NCI-H524 treated with DMSO at 0.1 percent for 48 hours (cell line): ENCODE measurements around the gene KNOP1.
"Not testable (repeated sequence)": the region's sequence is repeated elsewhere in the genome, so short reads cannot be mapped to it uniquely, and the experiment has no call there.

Source experiments
- DNase-seq: peaks from one replicate; lab custom pipeline; 2025; lab: John Stamatoyannopoulos, UW

KNOP1 gene

DNA sequence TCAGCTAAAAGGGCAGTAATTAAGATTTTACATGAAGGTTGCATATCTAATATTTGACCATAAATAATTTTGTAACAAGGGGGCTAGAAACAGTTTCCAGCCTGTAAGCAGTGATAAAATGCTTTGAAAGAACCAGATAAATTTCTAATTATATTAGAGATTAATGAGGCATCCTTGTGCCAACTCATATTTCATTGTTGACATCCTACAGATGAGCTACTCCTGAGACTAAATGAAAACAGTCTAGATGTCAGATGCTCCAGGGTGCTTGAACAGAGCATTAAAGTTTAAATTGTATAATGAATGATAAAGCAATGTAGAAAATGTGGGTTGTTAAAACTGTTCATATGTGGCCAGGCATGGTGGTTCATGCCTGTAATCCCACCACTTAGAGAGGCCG is 23.3 kb upstream of the KNOP1 start:
- DNase-seq, result no peak

DNA sequence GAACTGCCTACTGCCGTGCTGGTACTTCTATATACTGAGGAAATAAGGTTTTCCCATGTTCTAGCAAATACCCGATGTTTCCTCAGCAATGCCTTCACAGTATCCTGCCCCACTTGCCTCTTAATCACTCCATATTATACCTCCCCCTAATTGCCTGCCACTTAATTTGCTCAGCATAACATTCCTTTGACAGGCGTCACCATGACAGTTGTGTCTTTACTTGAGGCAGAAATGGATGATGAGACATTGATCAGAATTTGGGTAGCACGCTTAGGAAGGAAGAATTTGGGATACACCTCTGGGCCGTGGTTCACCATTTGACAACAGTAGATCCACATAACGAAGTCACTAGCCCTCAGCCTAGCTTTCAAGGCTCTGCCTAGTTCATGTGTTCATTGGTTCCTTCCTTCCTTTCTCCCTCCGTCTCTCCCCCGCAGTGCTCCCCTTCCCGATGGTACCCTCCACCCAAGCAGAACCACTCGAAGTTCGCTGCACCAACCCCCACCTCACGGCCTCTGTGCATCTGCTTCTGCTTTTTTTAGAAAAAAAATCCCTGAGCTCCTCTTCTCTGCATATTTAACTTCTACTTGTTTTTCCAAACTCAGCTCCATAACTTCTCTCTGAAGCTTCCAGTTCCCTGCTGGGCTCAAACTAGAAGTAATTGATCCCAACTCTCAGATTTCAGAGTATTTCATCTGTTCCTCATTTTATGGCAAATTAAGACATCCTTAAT is 19.4 kb upstream of the KNOP1 start:
- no peak for DNase-seq

DNA sequence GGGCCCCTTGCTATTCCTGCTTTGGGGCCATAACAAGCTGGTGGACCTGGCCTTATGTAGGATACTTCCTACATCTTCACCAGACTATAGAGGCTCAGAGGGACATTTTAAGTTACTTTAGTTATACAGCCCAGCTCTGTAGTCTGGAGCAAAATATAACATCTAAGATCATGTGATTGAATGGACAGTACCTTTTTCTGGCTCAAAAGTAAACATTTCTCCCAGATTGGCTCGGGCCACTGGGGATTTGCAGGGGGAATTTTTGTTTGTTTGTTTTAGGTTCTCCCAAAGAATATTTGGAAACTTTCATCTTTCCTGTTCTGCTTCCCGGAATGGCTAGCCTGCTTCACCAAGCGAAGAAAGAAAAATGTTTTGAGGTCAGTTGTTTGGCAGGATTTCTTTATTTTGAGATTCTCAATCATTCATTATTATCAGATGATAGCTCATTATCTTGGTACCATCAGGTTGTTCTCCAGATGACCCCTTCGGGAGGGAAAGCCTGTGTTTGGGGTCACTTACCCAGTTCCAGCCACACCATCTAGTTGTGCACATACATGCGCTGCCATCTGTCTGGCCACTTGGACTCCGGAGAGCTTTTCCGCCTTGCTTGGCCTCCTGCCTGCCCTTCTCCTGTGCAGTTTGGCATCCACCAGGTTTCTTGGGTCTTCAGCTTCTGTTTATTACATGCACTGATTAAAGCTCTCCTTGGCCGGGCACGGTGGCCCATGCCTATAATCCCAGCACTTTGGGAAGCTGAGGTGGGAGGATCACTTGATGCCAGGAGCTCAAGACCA is 17.2 kb upstream of the KNOP1 start:
- no peak for DNase-seq

GRCh38 chr16:19733551-19733950 is 15.5 kb upstream of the KNOP1 start:
- DNase-seq, result no peak

- DNase-seq, result no peak
Observed at GRCh38 chr16:19728636-19728965, 10.6 kb upstream of the KNOP1 start.

DNA sequence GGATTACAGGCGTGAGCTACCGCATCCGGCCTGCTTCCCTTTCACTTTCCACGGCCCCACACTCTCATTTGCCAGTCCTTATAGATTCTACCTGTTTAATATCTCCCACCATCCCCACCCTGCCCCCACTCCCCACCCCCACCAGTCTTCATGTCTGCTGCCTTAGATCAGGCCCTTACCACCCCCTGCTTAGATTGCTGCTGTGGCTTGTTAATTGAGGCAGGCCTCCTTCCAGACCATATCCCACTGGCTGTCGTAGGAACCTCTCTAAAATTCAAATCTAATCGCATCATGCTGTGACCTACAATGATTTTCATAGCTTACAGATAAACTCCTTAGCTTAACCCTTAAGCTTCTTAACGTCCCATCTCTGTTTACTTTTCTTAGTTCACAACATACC is 5.0 kb upstream of the KNOP1 start:
- no peak for DNase-seq

GRCh38 chr16:19722269-19722952 is 4.4 kb upstream of the KNOP1 start:
- DNase-seq, result no peak

DNA sequence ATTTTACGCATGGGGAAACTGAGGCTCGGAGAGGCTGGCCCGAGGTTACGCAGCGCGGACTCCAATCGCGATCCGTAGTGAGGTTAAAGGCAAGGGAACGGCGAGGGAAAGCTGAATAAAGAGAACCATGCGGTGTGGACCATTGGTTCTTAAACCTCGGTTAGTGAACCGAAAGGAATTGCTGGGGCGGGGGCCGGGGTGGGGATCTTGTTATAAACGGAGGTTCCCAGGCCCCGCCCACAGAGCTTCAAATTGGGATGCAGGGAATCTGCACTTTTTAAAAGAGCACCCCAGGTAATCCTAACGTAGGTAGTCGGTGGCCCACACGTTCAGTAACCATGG is 568 bp upstream of the KNOP1 start:
- no peak for DNase-seq

DNA sequence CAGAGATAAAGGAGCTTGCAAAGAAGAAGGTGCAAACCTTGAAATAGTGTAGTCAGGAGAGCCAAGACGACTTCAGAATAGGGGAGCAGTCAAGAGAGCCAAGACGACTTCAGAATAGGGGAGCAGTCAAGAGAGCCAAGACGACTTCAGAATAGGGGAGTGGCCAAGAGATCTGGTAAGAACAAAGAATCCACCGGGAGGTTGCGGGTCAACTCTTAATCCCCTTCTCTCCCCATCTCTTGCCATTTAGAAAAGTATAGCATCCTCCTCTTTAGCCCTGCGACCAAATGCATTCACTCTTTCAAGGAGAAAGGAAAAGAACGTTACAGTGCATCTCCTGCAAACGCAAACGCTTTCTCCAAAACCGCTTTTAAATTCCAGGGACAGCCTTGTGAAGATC is 713 bp downstream of the KNOP1 start:
- no peak for DNase-seq

- DNase-seq, result not testable (repeated sequence)
Observed at GRCh38 chr16:19716728-19717127, 1.3 kb downstream of the KNOP1 start.

DNA sequence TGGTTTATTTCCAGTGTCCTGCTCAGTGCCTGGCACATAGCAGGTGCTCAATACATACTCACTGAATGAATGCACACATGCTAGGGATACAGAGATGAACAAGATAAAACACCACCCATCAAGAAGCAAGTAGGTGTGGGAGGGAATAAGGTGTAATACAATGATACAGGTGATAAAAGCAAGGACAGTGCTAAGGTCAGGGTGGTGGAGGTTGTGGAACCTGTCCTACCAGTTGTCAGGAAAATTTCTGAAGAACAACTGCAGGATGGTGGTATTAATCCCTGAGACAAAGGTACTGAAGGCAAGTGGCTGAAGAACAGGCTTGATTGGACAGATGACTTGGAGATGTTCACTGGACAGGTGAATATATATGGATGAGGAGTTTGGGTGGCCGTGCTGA is 1.8 kb downstream of the KNOP1 start:
- no peak for DNase-seq

DNA sequence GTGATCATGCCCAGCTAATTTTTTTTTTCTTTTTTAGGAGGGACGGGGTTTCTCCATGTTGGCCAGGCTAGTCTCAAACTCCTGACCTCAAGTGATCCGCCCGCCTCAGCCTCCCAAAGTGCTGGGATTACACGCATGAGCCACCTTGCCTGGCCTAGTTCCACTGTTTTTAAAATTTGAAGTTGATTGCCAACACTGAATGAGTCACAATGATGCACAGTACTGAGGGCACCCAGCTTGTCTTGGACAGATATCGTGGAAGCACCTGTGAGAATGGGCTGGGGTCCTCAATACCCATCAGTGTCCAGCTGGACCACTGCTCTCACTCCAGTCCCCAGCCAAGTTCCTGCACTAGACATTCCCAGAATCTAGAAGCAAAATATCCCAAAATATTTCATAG is 2.5 kb downstream of the KNOP1 start:
- DNase-seq, result no peak

DNA sequence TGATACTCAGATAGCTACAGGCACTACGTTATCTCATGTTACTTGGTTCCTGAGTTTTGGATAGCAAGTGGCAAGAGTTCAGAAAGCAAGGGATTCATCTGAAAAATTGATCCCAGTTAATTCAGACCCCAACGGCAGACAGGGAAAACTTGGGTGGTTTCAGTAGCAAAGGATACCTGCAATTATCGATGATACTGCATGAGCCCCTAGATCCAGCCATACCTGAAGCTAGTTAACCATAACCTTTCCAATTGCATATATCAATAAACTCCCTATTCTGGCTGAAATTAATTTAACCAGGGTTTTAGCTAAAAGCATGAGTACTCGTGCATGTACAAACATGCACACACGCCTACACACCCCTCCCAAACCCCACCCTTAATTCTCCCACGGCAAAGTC is 4.3 kb downstream of the KNOP1 start:
- no peak for DNase-seq

GRCh38 chr16:19712418-19713058 is 5.5 kb downstream of the KNOP1 start:
- no peak for DNase-seq

DNA sequence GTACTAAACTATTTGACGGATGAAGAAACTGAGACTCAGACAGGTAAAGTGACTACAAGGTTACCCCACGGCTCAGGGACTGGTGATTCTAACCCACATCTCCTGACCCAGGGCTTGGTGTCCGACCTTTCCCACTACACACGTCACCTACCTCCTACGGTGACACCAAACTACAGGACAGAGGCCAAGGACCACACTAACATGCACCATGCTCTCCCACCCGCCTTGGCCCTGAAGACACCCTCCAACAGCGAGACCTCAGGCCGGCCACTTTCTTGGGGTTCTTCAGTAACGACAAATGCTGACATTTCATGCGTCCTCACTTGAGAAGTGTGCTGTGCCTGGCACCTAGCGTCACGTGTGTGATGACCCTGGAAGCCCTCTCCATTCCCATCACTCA is 6.4 kb downstream of the KNOP1 start:
- DNase-seq, result no peak

DNA sequence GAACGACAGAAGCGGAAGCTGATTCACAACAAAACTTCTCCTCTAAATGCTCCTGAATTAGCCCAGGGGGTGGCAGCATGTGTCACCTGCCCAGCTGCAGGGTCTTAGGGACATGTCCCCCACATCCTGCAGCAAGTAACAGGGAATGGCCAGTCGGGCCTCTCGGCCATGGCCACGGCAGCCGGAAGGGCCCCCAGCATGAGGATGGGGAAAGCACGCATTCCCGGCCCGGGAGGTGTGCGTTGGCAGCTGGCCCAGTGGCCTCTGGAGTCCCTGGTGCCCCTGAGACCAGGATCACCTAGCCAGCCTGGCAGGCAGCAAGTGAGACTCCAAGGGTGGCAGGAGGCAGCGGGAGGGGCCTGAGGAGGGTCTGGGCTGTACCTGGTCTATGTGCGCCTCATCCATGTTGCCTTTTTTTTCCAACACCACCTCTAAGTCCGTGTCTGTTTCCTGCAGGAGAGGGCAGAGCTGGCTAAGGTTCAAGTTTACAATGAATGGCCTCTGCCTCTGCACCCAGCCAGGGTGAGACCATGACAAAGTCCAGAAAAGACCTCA is 7.0 kb downstream of the KNOP1 start:
- DNase-seq, result no peak

DNA sequence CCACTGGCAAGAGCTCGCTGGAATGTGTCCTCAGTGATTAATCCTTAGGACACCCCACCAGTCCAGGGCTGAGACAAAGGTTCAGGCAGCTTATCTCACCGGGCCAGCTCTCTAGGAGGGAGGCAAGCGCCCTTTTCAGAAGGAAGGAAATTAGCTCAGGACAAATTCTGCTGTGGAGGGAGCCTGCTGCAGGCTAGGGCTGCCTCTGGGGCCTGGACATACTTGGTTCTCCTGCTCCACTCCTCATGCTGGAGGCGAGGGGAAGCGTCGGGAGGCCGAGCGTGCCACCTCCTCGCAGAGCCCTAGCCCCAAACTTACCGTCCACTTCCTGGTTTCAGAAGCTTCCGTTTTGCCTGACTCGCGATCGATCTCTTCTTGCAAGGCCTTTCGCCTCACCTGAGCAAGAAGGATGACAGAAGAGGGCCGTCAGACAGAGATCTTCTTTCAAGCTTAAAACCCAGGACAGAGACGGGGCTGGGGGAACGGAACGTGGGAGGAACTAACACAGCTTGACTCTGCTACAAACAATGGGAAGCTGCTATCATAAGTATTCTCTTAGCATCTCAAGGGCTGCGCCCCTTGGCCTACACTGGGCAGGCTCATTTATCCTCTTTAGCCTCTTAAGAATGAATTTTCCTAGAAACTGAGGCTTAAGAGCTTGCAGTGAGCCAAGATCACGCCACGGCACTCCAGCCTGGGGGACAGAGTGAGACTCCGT is 7.7 kb downstream of the KNOP1 start:
- no peak for DNase-seq

DNA sequence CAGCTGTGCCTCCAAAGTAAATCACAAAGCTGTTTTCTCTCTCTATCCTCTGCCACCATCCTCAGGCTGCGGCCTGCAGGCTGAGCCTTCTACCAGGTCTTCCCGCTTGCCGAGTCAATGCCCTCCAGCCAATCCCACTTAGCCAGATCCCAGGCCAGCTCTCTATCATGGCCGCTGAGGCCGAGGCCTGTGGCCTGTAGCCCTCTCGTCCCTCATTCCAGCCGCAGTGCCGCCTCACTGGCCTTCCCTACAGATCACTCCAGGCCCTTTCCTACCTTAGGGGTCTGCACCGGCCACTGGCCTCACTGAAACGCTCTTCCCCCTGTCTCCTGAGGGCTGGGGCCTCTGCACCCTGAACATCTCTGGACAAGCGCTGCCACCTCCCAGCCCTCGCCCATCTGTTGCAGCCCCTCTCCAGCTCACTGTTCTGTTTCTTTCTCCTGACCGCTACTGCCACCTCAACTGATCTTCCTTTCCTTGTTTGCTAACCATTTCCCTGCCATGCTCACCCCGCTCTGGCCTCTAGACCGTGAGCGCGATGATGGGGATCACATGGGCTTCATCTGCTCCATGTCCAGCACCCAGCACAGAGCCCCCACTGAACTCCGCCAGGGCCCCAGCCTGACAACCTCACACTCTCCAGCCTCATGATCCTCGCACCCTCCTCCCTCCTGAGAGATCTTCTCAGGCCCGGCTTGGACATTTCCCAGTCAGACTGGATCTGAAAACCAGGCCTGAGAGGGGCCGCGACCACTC is 8.5 kb downstream of the KNOP1 start:
- no peak for DNase-seq

DNA sequence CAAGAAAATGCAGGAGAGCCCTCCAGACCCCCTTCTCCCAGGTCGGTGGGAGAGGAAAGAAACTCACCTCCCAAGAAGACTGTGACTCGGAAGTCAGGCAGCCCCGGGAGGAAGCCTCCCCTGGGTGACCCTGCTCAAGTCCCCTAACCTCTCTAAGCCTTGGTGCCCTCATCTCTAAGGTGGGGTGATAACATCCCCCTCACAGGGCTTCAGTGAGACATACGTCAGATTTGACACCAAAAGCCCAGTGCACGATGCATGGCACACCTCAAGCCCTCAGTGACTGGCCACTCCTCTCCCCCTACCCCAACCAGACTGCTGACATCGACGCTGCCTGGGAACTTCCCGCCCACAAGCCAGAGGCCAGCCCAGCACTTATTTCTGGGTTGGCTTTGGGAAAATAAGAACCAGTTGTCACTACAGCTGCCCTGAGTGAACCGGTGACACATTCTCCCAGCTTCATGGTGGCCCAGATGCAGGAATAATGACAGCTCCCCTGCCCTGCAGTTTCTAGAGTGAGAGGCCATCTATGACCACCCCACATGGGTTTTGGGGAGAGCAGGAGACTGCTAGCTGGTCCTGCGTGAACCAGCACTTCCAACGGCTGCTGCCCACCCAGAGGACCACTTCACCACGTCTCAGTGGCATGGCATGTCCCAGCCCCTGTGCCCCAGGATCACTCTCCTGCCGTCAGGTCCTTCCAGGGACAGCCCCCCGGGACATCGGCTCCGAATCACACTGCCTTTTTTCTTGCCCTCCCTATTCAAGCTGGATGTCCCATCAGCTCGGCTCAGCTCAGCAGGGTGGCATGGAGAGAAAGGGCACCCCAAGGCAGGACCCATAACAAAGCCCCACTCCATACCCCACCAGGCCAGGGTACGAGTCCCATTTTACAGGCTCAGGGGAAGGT is 9.5 kb downstream of the KNOP1 start:
- DNase-seq, result no peak
